ENCODE results near the gene MTG2. TPM values are rescaled to one million over a fixed set of nuclear protein-coding genes. Genes with fewer than 3 reads are reported as not detected.
A peak's percentile ranks its signal among the peaks of the same experiment; 100 is the strongest.

Gene MTG2
- total and polyA plus RNA-seq, 2 experiments from 2014 or later: 20.4 to 32.9 TPM

- H3K27me3 ChIP-seq: no peaks in the 10 kb centered on the region
- H3K9me3 ChIP-seq (ENCODE audit: low read depth): no peaks in the 10 kb centered on the region
- H3K4me1 ChIP-seq (ENCODE audit: low read depth): peaks cover 15% of the 10 kb centered on the region
- peak overlapping the region; percentile 74 for H3K27ac ChIP-seq
- no peaks in the 10 kb centered on the region for H3K36me3 ChIP-seq
- H3K4me3 ChIP-seq: no peak overlapping the region
- DNase-seq (ENCODE audit: low read depth in 1 of 2, low spot score in 1 of 2): peak in 1 of 2 donors; percentile 23
- TF ChIP-seq CTCF (IDR thresholded peaks at IDR 0.05; ENCODE audit: low read depth, low read length): no peak
Observed at GRCh38 chr20:62234339-62234738, 51.5 kb downstream of the MTG2 start.

GRCh38 chr20:62235001-62235776 is 52.4 kb downstream of the MTG2 start:
- Histone ChIP-seq H3K4me3 (no peak overlapping the region), H3K27ac (peak overlapping the region; percentile 74), H3K4me1 (ENCODE audit: low read depth) (peaks cover 15% of the 10 kb centered on the region), H3K36me3 (no peaks in the 10 kb centered on the region), H3K27me3 (no peaks in the 10 kb centered on the region), H3K9me3 (ENCODE audit: low read depth) (no peaks in the 10 kb centered on the region)
- no peak for TF ChIP-seq CTCF (IDR thresholded peaks at IDR 0.05; ENCODE audit: low read depth, low read length)
- DNase-seq (ENCODE audit: low read depth in 1 of 2, low spot score in 1 of 2): peak in 1 of 2 donors; percentile 36

- Histone ChIP-seq H3K4me3 (no peak overlapping the region), H3K27me3 (no peaks in the 10 kb centered on the region), H3K9me3 (ENCODE audit: low read depth) (no peaks in the 10 kb centered on the region), H3K4me1 (ENCODE audit: low read depth) (peaks cover 15% of the 10 kb centered on the region), H3K27ac (no peak overlapping the region), H3K36me3 (no peaks in the 10 kb centered on the region)
- DNase-seq (ENCODE audit: low read depth in 1 of 2, low spot score in 1 of 2): no peak
- no peak for TF ChIP-seq CTCF (IDR thresholded peaks at IDR 0.05; ENCODE audit: low read depth, low read length)
Observed at GRCh38 chr20:62235777-62236157, 52.9 kb downstream of the MTG2 start.

GRCh38 chr20:62236200-62236599 is 53.4 kb downstream of the MTG2 start:
- Histone ChIP-seq H3K36me3 (no peaks in the 10 kb centered on the region), H3K4me1 (ENCODE audit: low read depth) (peaks cover 15% of the 10 kb centered on the region), H3K4me3 (no peak overlapping the region), H3K27ac (no peak overlapping the region), H3K27me3 (no peaks in the 10 kb centered on the region), H3K9me3 (ENCODE audit: low read depth) (no peaks in the 10 kb centered on the region)
- no peak for TF ChIP-seq CTCF (IDR thresholded peaks at IDR 0.05; ENCODE audit: low read depth, low read length)
- no peak for DNase-seq (ENCODE audit: low read depth in 1 of 2, low spot score in 1 of 2)

- peaks cover 15% of the 10 kb centered on the region for H3K4me1 ChIP-seq (ENCODE audit: low read depth)
- H3K36me3 ChIP-seq: no peaks in the 10 kb centered on the region
- no peaks in the 10 kb centered on the region for H3K9me3 ChIP-seq (ENCODE audit: low read depth)
- H3K27me3 ChIP-seq: no peaks in the 10 kb centered on the region
- no peak overlapping the region for H3K27ac ChIP-seq
- no peak for DNase-seq (ENCODE audit: low read depth in 1 of 2, low spot score in 1 of 2)
- H3K4me3 ChIP-seq: no peak overlapping the region
- TF ChIP-seq CTCF (IDR thresholded peaks at IDR 0.05; ENCODE audit: low read depth, low read length): no peak
Observed at GRCh38 chr20:62236766-62237513, 54.1 kb downstream of the MTG2 start.
